SK-N-SH (cell line): Measurements from ENCODE around the gene RAMP1. TPM values are rescaled to one million over a fixed set of nuclear protein-coding genes. Genes with fewer than 3 reads are reported as not detected.

Experiments used
- CTCF ChIA-PET: fragments of 300-600, 350-600 bp; formaldehyde crosslinking; extraction: SDS; loops from one replicate; lab custom pipeline; 2021; lab: Yijun Ruan, JAX
- POLR2A ChIA-PET: fragments of 350-600 bp; sonication (Branson Sonifier 250); formaldehyde crosslinking; extraction: SDS; loops from one replicate; lab custom pipeline; 2020; ENCODE audit warnings: antibody characterized with exemption, inconsistent platforms; lab: Yijun Ruan, JAX
- DNase-seq: peaks from one replicate; pipeline ENCODE4 v3.0.0; 2012
- H2AFZ ChIP-seq: fragments of 200-600 bp; sonication (generic); 2 replicates; pipeline ENCODE4 v1.8.1; 2016; ENCODE audit warnings: antibody characterized with exemption, mild to moderate bottlenecking, low read depth
- H3F3A ChIP-seq: fragments of 200-600 bp; sonication (generic); replicated peaks from 2 replicates; pipeline ENCODE3; 2016; ENCODE audit warnings: antibody characterized with exemption, mild to moderate bottlenecking; ENCODE audit not compliant: insufficient read depth
- H3K27ac ChIP-seq, 2 experiments: fragments of 200-500 bp in 1 of 2; fragments of 200-600 bp in 1 of 2; sonication (Bioruptor generic) in 1 of 2; sonication (generic), shearing (Covaris generic) in 1 of 2; 2 replicates each; pipeline versions ENCODE4 v1.5.1 to v1.6.1; 2014 to 2016; ENCODE audit warnings: low read depth in 2 of 2, inconsistent platforms in 1 of 2, low read length in 1 of 2, mild to moderate bottlenecking in 1 of 2, mixed read lengths in 1 of 2
- H3K27me3 ChIP-seq: fragments of 200-600 bp; sonication (generic), shearing (Covaris generic); 2 replicates; pipeline ENCODE4 v1.6.1; 2016; ENCODE audit warnings: mixed run types; ENCODE audit not compliant: insufficient read depth
- H3K36me3 ChIP-seq, 2 experiments: fragments of 200-500 bp in 1 of 2; fragments of 200-600 bp in 1 of 2; sonication (Bioruptor generic) in 1 of 2; sonication (generic) in 1 of 2; replicated peaks in 1 of 2; 2 replicates each; pipeline versions ENCODE3 to v1.5.1; 2014 to 2016; ENCODE audit warnings: low read length in 1 of 2, mild to moderate bottlenecking in 1 of 2; ENCODE audit not compliant: insufficient read depth in 2 of 2, control insufficient read depth in 1 of 2
- H3K4me1 ChIP-seq, 2 experiments: fragments of 200-500 bp in 1 of 2; fragments of 200-600 bp in 1 of 2; sonication (Bioruptor generic) in 1 of 2; sonication (generic), shearing (Covaris generic) in 1 of 2; 2 replicates each; pipeline versions ENCODE4 v1.5.1 to v1.6.1; 2014 to 2016; ENCODE audit warnings: low read depth in 1 of 2, low read length in 1 of 2, mixed run types in 1 of 2; ENCODE audit not compliant: insufficient read depth in 2 of 2, control insufficient read depth in 1 of 2
- H3K4me2 ChIP-seq: fragments of 200-600 bp; sonication (generic), shearing (Covaris generic); 2 replicates; pipeline ENCODE4 v1.6.1; 2017; ENCODE audit warnings: mixed run types
- H3K4me3 ChIP-seq, 2 experiments: fragments of 200-500 bp in 1 of 2; fragments of 200-600 bp in 1 of 2; sonication (Bioruptor generic) in 1 of 2; sonication (generic), shearing (Covaris generic) in 1 of 2; 2 replicates each; pipeline versions ENCODE4 v1.5.1 to v1.8.1; 2014 to 2016; ENCODE audit warnings: low read depth in 2 of 2, inconsistent platforms in 1 of 2, low read length in 1 of 2, mild to moderate bottlenecking in 1 of 2, mixed read lengths in 1 of 2, moderate library complexity in 1 of 2
- H3K79me2 ChIP-seq: fragments of 200-600 bp; sonication (generic); 2 replicates; pipeline ENCODE4 v1.8.1; 2017; ENCODE audit warnings: mild to moderate bottlenecking; ENCODE audit not compliant: insufficient read depth
- H3K9ac ChIP-seq: fragments of 200-600 bp; sonication (generic); 2 replicates; pipeline ENCODE4 v1.6.1; 2017; ENCODE audit warnings: mixed run types
- H3K9me2 ChIP-seq: fragments of 200-600 bp; sonication (generic); 2 replicates; pipeline ENCODE4 v1.6.1; 2017; ENCODE audit warnings: mixed run types
- H3K9me3 ChIP-seq: fragments of 200-600 bp; sonication (generic); 2 replicates; pipeline ENCODE4 v1.6.1; 2017; ENCODE audit warnings: mixed run types, mild to moderate bottlenecking, moderate library complexity
- H4K20me1 ChIP-seq: fragments of 200-600 bp; sonication (generic); 2 replicates; pipeline ENCODE4 v1.6.1; 2017; ENCODE audit warnings: mild to moderate bottlenecking, mixed run types; ENCODE audit not compliant: insufficient read depth
- EZH2phosphoT487 ChIP-seq: fragments of 200-600 bp; sonication (generic); IDR thresholded peaks from 2 replicates; pipeline ENCODE4 v1.6.1; 2017; ENCODE audit warnings: low read depth, mixed run types, mild to moderate bottlenecking, antibody characterized with exemption, moderate library complexity, borderline replicate concordance
- FOSL2 ChIP-seq: IDR thresholded peaks from 2 replicates; pipeline ENCODE4 v1.4.0; 2012; ENCODE audit warnings: low read depth, mild to moderate bottlenecking, moderate library complexity, borderline replicate concordance
- IRF3 ChIP-seq: fragments of 150-350 bp; IDR thresholded peaks from 2 replicates; pipeline ENCODE4 v1.6.1; 2016; ENCODE audit warnings: mild to moderate bottlenecking, low read depth, low read length
- NFIC ChIP-seq: IDR thresholded peaks from 2 replicates; pipeline ENCODE4 v1.4.0; 2012; ENCODE audit warnings: borderline replicate concordance
- NRF1 ChIP-seq: IDR thresholded peaks from 2 replicates; pipeline ENCODE4 v1.6.1; 2012; ENCODE audit warnings: low read depth, mild to moderate bottlenecking, low read length
- POLR2AphosphoS5 ChIP-seq: IDR thresholded peaks from 2 replicates; pipeline ENCODE4 v1.6.1; 2012; ENCODE audit warnings: low read depth, low read length
- REST ChIP-seq: IDR thresholded peaks from 2 replicates; pipeline ENCODE4 v1.6.1; 2012; ENCODE audit warnings: mild to moderate bottlenecking, low read depth, low read length, moderate library complexity
- RFX5 ChIP-seq: IDR thresholded peaks from 2 replicates; pipeline ENCODE4 v1.6.1; 2012; ENCODE audit warnings: mild to moderate bottlenecking, improper control_type of control experiment, low read length
- RXRA ChIP-seq: IDR thresholded peaks from 2 replicates; pipeline ENCODE4 v1.4.0; 2012; ENCODE audit warnings: low read depth, mild to moderate bottlenecking, borderline replicate concordance
- TEAD4 ChIP-seq: IDR thresholded peaks from 2 replicates; pipeline ENCODE4 v1.4.0; 2012; ENCODE audit warnings: mild to moderate bottlenecking, borderline replicate concordance; ENCODE audit not compliant: insufficient read depth
- USF1 ChIP-seq: IDR thresholded peaks from 2 replicates; pipeline ENCODE4 v1.4.0; 2012; ENCODE audit warnings: low read depth, borderline replicate concordance
- USF2 ChIP-seq: fragments of 150-350 bp; IDR thresholded peaks from 2 replicates; pipeline ENCODE4 v1.6.1; 2017; ENCODE audit warnings: antibody characterized with exemption, low read length, low read depth, borderline replicate concordance
- WGBS: methylation state at CpG from one replicate; pipeline ENCODE4 v1.1.6; 2017; ENCODE audit warnings: low lambda C conversion rate; 5-methylcytosine and 5-hydroxymethylcytosine counted together
- polyA plus RNA-seq, 3 experiments: library from polyadenylated mRNA; depleted of rRNA; stranded (reverse); fragments of >200 nt; gene quantifications; 2 replicates each; pipeline ENCODE4 v1.2.3, GENCODE V29; 2012

The RAMP1 gene
- polyA plus RNA-seq, 1 of the 3 experiments (the other 2 are of a cell fraction): 27.9 TPM

GRCh38 chr2:237898057-237898414, 38.6 kb downstream of the RAMP1 start:
- H3K4me3 ChIP-seq: no peak overlapping the region
- H3K9ac ChIP-seq: no peak overlapping the region
- H2AFZ ChIP-seq: no peak overlapping the region
- H3K9me2 ChIP-seq: no peaks in the 10 kb centered on the region
- H3K79me2 ChIP-seq: no peaks in the 10 kb centered on the region
- H3K9me3 ChIP-seq: no peaks in the 10 kb centered on the region
- peaks cover 7 to 54% of the 10 kb centered on the region in 2 experiments; a peak in 3 of 4 replicates for H3K4me1 ChIP-seq
- H4K20me1 ChIP-seq: no peaks in the 10 kb centered on the region
- ChIA-PET CTCF (interaction anchor here (2.6 kb wide), 1 partner anchor 25 kb away, joined by 11 read pairs; no protein-coding TSS in a partner anchor), POLR2A (interaction anchor here (1.0 kb wide), 1 partner anchor 163 kb away, joined by 4 read pairs; the partner anchor contains the start of gene SCLY)
- H3K36me3 ChIP-seq: no peaks in the 10 kb centered on the region
- WGBS: 100% methylated on average over 1 of the region's 1 CpG
- H3K4me2 ChIP-seq: no peak overlapping the region
- TF ChIP-seq RXRA (no peak), USF1 (no peak), TEAD4 (no peak), POLR2AphosphoS5 (no peak), FOSL2 (no peak), NFIC (no peak), USF2 (no peak), IRF3 (no peak), EZH2phosphoT487 (no peak), RFX5 (no peak), NRF1 (no peak), REST (no peak)
- no peaks in the 10 kb centered on the region for H3F3A ChIP-seq
- DNase-seq: no peak
- no peaks in the 10 kb centered on the region for H3K27me3 ChIP-seq
- H3K27ac ChIP-seq: peak overlapping the region in 1 of 2 experiments; percentile 82; a peak in 2 of 4 replicates
